ENCODE measurements around the gene ZNF444.

GRCh38 chr19:56110515-56111448 lies 30.3 kb upstream of the ZNF444 start:
- TF ChIP-seq TEAD2 (tag; IDR thresholded peaks at IDR 0.05): no peak
- TF ChIP-seq ZNF121 (CRISPR knock-in tag; conservative IDR thresholded peaks at IDR 0.05): no peak
- no peak for TF ChIP-seq PRMT5 (CRISPR knock-in tag; IDR thresholded peaks at IDR 0.05)
- TF ChIP-seq CREB1 (IDR thresholded peaks at IDR 0.05): no peak
- no peak for TF ChIP-seq CREB1 (CRISPR knock-in tag; IDR thresholded peaks at IDR 0.05)
- TF ChIP-seq DMBX1 (CRISPR knock-in tag; IDR thresholded peaks at IDR 0.05; ENCODE audit: borderline replicate concordance): no peak
- TF ChIP-seq, protein P1, sequence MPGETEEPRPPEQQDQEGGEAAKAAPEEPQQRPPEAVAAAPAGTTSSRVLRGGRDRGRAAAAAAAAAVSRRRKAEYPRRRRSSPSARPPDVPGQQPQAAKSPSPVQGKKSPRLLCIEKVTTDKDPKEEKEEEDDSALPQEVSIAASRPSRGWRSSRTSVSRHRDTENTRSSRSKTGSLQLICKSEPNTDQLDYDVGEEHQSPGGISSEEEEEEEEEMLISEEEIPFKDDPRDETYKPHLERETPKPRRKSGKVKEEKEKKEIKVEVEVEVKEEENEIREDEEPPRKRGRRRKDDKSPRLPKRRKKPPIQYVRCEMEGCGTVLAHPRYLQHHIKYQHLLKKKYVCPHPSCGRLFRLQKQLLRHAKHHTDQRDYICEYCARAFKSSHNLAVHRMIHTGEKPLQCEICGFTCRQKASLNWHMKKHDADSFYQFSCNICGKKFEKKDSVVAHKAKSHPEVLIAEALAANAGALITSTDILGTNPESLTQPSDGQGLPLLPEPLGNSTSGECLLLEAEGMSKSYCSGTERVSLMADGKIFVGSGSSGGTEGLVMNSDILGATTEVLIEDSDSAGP (CRISPR knock-in tag; IDR thresholded peaks at IDR 0.05): no peak
- TF ChIP-seq, protein P2, sequence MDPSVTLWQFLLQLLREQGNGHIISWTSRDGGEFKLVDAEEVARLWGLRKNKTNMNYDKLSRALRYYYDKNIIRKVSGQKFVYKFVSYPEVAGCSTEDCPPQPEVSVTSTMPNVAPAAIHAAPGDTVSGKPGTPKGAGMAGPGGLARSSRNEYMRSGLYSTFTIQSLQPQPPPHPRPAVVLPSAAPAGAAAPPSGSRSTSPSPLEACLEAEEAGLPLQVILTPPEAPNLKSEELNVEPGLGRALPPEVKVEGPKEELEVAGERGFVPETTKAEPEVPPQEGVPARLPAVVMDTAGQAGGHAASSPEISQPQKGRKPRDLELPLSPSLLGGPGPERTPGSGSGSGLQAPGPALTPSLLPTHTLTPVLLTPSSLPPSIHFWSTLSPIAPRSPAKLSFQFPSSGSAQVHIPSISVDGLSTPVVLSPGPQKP (CRISPR knock-in tag; IDR thresholded peaks at IDR 0.05): no peak
- TF ChIP-seq, protein P3, sequence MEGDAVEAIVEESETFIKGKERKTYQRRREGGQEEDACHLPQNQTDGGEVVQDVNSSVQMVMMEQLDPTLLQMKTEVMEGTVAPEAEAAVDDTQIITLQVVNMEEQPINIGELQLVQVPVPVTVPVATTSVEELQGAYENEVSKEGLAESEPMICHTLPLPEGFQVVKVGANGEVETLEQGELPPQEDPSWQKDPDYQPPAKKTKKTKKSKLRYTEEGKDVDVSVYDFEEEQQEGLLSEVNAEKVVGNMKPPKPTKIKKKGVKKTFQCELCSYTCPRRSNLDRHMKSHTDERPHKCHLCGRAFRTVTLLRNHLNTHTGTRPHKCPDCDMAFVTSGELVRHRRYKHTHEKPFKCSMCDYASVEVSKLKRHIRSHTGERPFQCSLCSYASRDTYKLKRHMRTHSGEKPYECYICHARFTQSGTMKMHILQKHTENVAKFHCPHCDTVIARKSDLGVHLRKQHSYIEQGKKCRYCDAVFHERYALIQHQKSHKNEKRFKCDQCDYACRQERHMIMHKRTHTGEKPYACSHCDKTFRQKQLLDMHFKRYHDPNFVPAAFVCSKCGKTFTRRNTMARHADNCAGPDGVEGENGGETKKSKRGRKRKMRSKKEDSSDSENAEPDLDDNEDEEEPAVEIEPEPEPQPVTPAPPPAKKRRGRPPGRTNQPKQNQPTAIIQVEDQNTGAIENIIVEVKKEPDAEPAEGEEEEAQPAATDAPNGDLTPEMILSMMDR (IDR thresholded peaks at IDR 0.05 in 2 of 3, conservative IDR thresholded peaks at IDR 0.05 in 1 of 3; ENCODE audit: insufficient read depth in 2 of 3, low read depth in 1 of 3, low read length in 3 of 3): no peak
- TF ChIP-seq KLF10 (CRISPR knock-in tag; IDR thresholded peaks at IDR 0.05): no peak
- no peak for TF ChIP-seq EP300 (IDR thresholded peaks at IDR 0.05; ENCODE audit: low read length)
